NCI-H2227 (cell line): ENCODE measurements around the gene TRPM6.
A peak's percentile ranks its signal among the peaks of the same experiment; 100 is the strongest.
"Not testable (repeated sequence)": the region's sequence is repeated elsewhere in the genome, so short reads cannot be mapped to it uniquely, and the experiment has no call there.

Experiments used
- DNase-seq: peaks from one replicate; lab custom pipeline; 2025; ENCODE audit not compliant: unreplicated experiment; lab: John Stamatoyannopoulos, UW

Gene TRPM6, protein sequence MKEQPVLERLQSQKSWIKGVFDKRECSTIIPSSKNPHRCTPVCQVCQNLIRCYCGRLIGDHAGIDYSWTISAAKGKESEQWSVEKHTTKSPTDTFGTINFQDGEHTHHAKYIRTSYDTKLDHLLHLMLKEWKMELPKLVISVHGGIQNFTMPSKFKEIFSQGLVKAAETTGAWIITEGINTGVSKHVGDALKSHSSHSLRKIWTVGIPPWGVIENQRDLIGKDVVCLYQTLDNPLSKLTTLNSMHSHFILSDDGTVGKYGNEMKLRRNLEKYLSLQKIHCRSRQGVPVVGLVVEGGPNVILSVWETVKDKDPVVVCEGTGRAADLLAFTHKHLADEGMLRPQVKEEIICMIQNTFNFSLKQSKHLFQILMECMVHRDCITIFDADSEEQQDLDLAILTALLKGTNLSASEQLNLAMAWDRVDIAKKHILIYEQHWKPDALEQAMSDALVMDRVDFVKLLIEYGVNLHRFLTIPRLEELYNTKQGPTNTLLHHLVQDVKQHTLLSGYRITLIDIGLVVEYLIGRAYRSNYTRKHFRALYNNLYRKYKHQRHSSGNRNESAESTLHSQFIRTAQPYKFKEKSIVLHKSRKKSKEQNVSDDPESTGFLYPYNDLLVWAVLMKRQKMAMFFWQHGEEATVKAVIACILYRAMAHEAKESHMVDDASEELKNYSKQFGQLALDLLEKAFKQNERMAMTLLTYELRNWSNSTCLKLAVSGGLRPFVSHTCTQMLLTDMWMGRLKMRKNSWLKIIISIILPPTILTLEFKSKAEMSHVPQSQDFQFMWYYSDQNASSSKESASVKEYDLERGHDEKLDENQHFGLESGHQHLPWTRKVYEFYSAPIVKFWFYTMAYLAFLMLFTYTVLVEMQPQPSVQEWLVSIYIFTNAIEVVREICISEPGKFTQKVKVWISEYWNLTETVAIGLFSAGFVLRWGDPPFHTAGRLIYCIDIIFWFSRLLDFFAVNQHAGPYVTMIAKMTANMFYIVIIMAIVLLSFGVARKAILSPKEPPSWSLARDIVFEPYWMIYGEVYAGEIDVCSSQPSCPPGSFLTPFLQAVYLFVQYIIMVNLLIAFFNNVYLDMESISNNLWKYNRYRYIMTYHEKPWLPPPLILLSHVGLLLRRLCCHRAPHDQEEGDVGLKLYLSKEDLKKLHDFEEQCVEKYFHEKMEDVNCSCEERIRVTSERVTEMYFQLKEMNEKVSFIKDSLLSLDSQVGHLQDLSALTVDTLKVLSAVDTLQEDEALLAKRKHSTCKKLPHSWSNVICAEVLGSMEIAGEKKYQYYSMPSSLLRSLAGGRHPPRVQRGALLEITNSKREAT (N-terminal part only)

DNA sequence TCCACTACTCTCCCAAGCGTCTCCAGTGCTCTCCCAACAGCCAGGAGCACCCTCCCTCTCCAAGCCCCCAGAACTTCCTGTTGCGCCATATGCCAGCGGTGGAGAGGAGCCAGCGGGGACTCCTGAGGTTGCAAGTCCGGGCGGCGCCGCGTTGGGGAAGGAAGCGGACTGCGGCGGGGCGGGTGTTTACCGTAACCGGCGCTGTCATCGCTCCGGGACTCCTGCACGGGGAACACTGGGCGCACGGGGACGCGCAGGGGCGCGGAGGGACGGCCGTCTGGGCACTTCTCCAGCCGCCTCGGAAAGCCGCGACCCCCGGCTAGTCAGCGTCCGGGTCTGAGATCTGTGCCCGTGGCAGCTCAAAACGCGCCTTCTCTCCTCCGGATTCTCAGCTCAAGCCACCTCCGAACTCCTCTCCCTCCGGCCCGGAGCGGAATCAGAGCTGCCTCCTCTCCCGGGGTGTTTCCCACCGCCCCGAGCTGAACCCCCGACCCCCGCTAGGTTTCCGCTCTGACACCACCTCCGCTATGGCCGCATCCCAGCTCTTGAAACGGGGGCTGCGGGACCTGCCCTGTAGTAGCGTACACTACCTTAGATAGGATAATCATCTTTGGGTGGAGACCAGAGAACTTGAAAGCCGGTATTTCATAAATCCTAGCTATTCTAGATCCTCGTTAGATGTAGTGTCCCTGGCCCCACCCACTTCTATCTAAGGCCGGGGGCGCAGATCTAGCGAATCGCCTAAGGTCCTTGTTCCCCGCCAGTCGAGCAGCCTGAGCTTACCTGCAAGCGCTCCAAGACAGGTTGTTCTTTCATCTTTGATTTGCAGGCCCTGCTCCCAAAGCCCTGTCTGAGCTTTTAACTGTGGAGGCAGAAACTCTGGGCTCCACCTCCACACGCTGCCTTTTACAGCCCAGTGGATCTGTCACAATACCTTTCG lies at the start of gene TRPM6:
Gene TRPM6, minus strand, starts transcription at position 881 of the 940 bp plus-strand sequence. Its CDS starts 65 bp downstream, at position 816.
- peak; percentile 15 for DNase-seq

DNA sequence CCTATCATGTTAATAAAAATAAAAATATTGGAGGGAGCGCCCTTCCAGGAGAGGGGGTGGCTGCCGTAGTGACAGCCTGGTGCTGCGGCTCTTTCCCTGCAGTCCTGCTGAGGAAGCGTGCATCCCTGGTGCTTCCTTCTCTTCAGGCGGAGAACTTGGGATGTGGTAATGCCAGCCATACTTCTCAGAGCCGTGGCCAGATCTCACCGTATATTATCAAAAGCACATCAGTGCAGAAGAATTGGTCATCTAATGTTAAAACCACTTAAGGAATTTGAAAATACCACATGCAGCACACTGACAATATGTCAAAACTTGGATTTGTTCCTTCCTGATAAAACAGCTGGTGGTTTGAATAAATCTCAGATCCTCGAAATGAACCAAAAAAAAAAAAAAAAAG lies 47.3 kb upstream of the TRPM6 start:
- DNase-seq: no peak

DNA sequence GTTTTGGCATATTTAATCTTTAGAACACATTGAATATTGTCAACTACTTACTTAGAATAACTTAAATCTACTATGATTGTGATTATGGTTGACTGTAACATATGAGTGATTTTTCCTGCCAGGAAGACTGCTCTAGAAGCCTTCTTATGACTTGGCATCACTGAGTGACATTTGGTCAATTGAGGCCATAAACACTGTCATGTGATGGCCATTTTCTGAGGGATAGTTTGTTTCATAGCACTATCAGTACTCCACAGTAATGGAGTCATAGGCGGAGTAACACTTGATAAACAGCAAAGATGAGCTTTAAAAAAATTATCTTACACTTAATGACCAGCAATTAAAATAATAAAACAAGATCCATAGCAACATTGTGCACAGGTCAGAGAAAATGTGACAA lies 34.0 kb upstream of the TRPM6 start:
- DNase-seq: no peak

DNA sequence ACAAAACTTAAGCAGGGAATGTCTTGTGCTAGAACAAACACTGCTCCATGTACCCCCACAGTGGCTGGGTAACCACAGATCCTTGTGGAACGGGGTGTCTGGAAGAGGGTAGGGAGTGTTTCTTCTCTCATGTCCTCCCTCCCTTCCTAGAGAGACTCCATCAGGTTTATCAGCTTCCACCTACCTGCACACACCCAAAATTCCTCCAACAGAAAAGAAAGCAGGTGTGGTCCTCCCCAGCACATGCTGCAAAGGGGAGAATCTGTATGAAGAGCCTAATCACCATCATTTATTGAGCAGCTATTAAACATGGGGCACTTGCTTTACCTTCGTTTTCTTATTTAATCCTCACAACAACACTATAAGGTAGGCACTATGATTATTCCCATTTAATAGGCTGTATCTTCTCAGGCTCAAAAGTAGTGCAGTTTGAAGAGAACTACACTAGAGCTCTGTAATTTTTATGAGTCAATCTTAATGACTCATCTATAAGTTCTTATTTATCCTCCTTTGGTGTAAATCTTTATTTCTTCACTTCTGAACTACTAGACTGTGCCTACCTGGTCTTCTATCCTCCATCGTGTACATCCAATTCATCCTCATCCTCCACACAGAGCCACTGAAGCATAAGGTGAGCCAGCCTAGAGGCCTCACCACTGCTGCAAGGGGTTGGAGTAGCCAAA lies 33.4 kb upstream of the TRPM6 start:
- no peak for DNase-seq

DNA sequence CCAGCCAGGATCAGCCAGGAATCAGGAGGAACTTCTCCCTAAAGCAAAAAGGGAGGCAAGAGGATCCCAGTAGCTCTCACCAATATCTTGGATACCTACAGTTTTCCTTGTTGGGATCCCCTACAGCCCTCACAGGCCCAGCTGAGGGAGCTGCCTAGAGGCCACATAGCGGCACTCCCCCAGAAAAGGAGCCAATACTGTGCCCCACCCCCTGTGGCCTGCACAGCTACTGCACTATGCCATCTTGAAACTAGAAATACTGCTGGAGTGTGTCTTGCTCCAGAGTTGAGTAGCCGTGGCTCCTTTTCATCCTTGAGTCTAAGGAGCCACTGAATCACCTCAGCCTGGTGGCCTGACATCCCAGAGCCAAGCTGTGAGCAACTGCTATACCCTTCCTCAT lies 22.3 kb upstream of the TRPM6 start:
- no peak for DNase-seq

DNA sequence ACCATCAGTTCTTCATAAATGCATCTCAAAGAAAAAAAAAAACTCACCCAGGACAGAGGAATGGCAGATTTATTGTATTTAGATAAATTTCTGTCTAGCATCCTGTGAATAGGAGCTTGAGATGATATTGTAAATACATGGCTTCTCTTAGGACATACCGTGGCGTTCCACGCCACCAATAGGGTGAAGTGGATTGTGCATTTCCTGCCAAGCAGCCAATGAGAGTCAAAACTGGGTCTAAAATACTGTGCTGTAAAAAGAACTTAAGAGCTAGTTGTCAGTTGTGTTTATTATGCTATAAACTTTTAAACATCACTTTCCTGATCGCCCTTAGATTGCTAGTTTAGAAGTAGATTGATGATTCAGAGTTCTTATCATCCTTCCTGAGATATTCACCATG lies 20.9 kb upstream of the TRPM6 start:
- DNase-seq: no peak

DNA sequence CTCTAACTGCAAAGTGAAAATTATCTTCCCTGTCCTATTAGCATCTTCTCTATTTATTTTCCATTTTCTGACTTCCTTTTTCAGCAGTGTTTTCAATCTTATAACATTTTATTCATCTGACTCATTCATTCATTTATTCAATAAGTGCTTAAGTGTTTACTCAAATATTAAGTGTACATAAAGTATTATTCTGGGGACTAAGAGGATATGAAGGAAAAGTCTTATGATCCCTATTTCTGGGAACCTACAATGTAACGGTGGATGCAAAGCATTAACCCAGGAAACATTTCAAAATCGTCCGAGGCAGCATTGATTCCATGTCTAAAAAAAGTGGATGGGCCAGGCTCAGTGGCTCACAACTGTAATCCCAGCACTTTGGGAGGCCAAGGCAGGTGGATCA lies 19.4 kb upstream of the TRPM6 start:
- DNase-seq: no peak

DNA sequence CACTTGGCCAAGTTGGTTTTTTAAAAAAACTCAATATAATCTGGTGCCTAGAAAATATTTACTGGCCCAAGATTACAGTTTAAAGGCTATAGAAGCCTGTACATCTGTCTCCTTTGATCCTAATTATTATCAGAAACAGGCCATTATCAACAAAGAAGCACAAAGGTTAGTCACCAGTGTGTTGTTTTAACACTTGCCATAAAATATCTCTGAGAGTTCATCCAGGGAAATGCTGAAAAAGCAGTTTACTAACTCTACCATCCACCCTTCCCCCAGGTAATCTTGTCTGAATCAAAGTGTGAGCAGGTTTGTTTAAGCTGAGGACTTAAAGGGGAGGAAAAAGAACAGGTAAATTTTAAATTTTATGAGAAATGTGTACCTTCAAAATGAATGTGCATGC lies 13.3 kb upstream of the TRPM6 start:
- DNase-seq: no peak

DNA sequence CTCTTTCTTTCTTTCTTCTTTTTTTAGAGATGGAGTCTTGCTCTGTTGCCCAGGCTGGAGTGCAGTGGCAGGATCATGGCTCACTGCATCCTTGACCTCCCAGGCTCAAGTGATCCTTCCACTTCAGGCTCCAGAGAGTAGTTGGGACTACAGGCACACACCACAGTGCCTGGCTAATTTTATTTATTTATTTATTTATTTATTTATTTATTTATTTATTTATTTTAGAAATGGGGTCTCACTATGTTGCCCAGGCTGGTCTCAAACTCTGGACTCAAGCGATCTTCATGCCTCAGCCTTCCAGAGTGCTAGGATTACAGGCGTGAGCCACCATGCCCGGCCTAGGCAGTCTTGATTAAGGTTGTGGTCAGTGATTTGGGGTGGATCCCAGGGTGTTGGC lies 728 bp upstream of the TRPM6 start:
- not testable (repeated sequence) for DNase-seq

DNA sequence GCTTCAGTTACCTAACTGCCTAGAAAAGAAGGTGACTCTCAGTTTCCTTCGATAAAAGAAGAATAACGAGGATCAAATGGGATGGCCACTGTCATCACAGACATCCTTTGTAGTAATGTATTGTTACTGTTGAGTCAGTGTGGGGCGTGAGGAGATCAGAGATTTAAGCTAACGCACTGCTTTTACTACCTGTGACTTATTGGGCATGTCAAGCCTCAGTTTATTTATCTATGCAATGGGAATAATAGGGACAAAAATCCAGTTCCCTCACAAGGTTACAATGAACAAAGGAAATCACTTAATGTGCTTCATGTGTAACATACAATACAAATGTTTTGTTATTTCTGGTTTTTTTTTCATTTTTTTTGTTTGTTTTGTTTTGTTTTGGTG lies 255 bp upstream of the TRPM6 start:
- no peak for DNase-seq

DNA sequence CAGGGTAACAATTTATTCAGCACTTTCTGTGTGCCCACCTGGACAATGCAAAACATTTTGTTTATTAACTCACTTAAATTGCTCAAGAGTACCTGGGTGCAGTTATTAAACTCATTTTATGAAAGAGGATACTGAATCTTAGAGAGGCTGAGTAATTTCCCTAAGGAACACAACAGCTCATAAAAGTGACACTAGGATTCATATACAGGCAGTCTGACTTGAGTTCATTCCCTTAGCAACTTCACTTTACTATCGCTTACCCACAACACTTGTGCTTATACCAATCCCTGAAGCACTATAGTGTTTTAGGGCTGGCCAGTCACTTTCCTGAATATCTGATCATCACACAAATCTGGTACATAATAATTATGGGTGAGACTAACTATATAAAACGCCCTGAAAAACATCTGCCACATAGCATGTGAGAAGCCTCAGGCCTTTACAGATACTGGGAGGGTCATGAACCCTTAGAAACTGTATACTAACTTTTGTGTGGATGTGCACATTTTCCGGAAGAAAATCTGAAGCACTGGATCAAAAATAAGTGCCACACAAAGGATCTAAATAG lies 11.3 kb downstream of the TRPM6 start:
- no peak for DNase-seq

DNA sequence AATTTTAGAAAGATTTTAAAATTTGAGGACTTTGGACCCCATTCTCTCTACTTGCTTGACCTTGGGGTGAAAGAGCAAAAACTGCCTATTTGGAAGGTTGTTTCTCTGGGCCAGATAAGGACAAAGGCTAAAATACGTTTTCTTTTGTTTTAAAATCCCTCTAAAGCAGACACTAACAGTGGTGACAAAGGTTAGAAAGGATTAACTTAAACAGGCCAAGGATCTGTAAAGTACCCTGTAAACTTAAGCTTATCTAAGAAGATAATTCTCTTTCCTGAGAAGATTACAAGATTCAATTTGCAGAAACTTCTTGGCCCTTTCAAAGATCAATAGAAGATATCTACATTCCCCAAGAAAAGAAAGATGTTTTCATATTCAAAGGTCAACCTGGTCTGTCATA lies 12.1 kb downstream of the TRPM6 start:
- no peak for DNase-seq

DNA sequence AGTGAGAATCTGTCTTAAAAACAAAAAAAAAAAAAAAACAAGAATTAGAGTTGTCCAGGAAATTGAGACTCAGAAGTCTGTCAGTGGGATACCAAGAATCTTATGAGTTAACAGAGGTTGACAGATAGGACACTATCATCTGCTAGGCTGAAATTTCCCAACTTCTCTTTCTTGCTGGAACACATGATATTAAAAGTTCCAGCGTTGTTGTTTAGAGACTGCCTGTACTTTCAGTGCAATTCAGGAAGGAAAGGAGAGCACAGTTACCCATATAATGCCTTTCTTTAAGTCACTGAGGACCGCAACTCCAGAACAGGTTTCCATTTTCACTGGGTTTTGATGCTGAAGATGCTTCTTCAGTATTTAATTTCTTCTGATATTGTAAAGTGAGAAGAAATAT lies 13.5 kb downstream of the TRPM6 start:
- DNase-seq: no peak

DNA sequence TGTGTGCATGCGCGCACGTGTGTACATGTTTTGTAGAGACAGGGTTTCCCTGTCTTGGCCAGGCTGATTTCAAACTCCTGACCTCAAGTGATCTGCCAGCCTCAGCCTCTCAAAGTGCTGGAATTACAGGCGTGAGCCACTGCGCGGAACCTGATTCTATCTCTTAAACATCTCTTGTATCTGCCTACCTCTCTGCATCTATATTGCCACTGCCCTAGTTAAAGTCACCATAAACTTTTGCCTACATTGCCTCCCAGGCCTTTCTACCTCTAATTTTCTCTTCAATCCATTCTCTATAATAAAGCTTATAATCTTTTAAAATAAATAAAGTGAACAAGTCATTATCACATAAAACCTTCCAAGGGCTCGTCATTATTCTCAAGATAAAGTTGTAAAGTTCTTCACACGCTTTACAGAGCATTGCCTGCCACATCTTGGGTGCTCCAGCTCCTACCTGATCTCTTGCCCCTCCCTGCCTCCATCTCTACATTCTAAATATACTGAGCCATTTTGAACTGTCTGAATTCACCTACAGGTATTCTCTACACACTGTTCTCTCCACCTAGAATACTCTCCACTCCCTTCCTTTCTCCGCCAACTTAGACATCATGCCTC lies 15.0 kb downstream of the TRPM6 start:
- no peak for DNase-seq

DNA sequence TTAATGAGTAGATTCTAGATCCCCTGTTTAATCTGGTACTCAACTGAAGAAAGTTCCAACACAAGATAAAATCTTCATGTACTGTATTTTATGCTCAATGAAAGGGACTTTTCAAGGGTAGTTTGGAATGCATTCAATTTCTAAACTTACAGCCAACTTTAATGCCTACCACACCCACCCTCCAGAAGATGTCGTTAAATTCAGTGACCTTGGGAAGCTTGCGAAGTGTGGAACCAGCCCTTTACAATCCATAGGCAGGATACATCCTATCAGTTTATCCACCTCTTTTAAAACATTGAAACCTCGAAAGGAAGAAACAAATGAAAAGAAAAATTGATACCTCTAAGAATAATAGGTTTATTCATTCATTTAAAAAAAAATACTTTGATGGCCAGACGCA lies 20.2 kb downstream of the TRPM6 start:
- no peak for DNase-seq

DNA sequence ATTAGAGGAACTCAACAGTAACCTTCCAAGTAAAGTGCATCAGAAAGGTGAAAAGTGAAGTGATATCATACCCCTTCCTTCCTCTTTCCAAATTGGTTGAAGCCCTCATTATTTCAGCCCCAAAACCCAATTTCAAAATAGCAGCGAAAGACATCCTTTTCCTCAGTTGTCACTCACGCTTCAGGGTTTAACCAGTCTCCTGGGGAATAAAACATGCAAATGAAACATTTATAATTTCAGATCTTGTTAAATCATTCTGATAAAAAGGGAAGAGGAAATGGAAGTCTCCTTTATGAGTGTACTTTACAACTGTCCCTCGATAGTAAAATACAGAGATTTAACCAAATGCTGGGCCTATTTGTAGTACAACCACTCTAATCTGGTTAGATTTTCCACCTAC lies 22.5 kb downstream of the TRPM6 start:
- no peak for DNase-seq

DNA sequence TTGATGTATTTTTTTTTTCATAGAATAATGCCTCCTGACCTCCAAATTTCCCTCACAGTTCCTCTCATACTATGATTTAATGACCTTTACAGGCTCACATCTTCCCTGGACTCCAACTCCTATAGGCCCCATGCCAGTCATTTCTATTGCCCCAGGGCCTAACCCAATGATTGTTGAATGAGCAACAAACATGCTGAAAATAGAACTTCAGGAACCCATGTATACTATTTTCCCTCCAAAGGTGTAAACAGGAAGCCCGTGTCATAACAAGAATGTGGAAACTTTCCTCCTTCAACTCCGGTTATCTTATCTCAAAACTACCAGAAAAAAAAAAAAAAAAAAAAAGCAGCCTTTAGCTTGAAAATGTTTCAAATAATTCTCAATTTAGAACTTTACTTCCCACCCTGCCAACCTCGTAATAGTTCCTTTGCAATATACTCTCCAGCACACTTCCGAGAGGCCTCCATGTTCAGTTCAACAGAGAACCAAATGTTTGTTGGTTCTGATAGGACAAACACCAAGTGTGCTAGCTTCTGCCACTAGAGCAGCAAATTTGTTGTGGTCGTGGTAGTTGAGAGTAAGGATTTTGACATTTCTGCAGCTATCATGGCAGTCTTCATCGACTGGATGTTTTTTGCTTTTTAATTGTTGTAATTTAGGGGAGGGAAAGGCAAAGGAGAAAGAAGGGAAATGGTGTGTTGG lies 25.8 kb downstream of the TRPM6 start:
- no peak for DNase-seq

DNA sequence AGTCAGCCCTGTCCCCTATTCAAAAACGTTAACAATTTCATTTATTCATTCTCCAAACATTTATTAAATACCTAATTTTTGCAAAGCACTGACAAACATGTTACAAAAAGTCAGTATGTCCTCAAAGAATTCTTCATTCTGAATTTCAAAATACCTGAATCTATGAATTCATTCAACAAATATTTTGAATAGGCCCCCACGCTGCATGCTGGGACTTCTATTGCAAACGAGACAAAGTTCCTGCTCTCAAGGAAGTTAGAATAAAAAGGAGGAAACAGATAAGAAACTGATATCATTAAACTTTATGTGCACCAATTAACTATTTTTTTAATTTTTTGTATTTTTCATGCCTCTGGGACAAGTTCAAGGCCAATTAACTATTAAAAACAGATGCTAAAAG lies 26.6 kb downstream of the TRPM6 start:
- DNase-seq: no peak
